Measurements from ENCODE around the gene PLCZ1. TPM values are rescaled to one million over a fixed set of nuclear protein-coding genes. Genes with fewer than 3 reads are reported as not detected.

The PLCZ1 gene
- total and polyA plus RNA-seq, 2 donors (not counting 1 experiment from before 2014, with no cell fraction given) = not detected

DNA sequence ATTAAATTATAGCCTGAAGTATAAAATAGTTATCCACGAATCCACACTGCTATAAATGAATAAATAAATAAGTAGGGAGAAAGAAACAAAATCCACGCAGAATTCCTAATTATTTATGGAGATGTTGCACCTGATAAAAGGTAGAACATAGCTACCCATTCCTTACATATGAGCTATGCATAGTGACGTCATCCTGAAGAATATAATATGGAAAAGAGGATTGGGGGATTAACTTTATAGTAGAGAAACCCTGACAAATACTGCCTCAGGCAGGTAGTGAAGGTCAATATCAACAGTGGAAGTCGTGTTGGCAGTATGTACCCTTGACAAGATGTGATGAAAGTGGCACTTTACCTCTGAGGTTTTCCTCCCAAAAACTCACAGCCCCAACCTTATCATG is 82.5 kb downstream of the PLCZ1 start:
- Histone ChIP-seq H3K4me2 (ENCODE audit: extremely low read depth, insufficient read depth, low read length) (no peak overlapping the region), H3K9ac (ENCODE audit: insufficient read depth, low read length) (no peak overlapping the region), H3K27ac (ENCODE audit: insufficient read depth, low read length) (no peak overlapping the region), H4K20me1 (ENCODE audit: control insufficient read depth, extremely low read depth, insufficient read depth, low read length) (no peaks in the 10 kb centered on the region), H3K9me3 (ENCODE audit: control insufficient read depth, insufficient read depth, low read depth, low read length) (no peaks in the 10 kb centered on the region), H3K79me2 (ENCODE audit: control insufficient read depth, insufficient read depth, low read length) (no peaks in the 10 kb centered on the region), H3K4me3 (replicated peaks in 1 of 4; ENCODE audit: control extremely low read depth in 1 of 4, insufficient read depth in 1 of 4, low read depth in 3 of 4, low read length in 4 of 4) (no peak overlapping the region), H3K4me1 (ENCODE audit: control insufficient read depth, extremely low read depth, insufficient read depth, low read length) (no peaks in the 10 kb centered on the region), H2AFZ (ENCODE audit: low read length) (no peak overlapping the region), H3K27me3 (ENCODE audit: control insufficient read depth, insufficient read depth, low read length) (no peaks in the 10 kb centered on the region), H3K36me3 (ENCODE audit: control insufficient read depth, insufficient read depth, low read length) (no peaks in the 10 kb centered on the region)
- TF ChIP-seq, protein P1, sequence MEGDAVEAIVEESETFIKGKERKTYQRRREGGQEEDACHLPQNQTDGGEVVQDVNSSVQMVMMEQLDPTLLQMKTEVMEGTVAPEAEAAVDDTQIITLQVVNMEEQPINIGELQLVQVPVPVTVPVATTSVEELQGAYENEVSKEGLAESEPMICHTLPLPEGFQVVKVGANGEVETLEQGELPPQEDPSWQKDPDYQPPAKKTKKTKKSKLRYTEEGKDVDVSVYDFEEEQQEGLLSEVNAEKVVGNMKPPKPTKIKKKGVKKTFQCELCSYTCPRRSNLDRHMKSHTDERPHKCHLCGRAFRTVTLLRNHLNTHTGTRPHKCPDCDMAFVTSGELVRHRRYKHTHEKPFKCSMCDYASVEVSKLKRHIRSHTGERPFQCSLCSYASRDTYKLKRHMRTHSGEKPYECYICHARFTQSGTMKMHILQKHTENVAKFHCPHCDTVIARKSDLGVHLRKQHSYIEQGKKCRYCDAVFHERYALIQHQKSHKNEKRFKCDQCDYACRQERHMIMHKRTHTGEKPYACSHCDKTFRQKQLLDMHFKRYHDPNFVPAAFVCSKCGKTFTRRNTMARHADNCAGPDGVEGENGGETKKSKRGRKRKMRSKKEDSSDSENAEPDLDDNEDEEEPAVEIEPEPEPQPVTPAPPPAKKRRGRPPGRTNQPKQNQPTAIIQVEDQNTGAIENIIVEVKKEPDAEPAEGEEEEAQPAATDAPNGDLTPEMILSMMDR (conservative IDR thresholded peaks at IDR 0.05 in 1 of 2, IDR thresholded peaks at IDR 0.05 in 1 of 2; ENCODE audit: low read depth in 1 of 2, low read length in 2 of 2) = no peak
- no peak for TF ChIP-seq EZH2 (IDR thresholded peaks at IDR 0.05; ENCODE audit: low read length, missing control alignments)
- DNase-seq (ENCODE audit: low read depth in 2 of 2) = no peak

DNA sequence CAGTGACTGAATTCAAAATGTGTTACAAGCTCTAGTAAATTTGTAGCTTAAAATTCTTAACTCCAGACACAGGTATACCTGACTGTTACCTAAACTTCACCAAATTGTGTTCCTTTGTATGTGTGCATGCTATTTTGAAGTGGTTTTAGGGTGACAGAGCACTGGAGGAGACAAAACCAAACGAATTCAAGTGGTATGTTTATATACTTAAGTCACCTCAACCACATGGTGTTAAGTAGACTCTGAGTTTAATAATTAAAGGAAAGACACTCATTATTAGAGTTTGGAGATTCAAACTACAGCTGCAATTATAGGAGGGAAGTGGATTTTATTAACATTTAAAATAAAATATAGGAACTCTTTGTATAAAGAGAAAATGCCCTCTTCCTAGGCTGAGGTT is 84.3 kb downstream of the PLCZ1 start:
- TF ChIP-seq EZH2 (IDR thresholded peaks at IDR 0.05; ENCODE audit: low read length, missing control alignments) = no peak
- TF ChIP-seq, protein P1 (conservative IDR thresholded peaks at IDR 0.05 in 1 of 2, IDR thresholded peaks at IDR 0.05 in 1 of 2; ENCODE audit: low read depth in 1 of 2, low read length in 2 of 2) = no peak
- no peaks in the 10 kb centered on the region for H3K79me2 ChIP-seq (ENCODE audit: control insufficient read depth, insufficient read depth, low read length)
- H3K27me3 ChIP-seq (ENCODE audit: control insufficient read depth, insufficient read depth, low read length) = no peaks in the 10 kb centered on the region

DNA sequence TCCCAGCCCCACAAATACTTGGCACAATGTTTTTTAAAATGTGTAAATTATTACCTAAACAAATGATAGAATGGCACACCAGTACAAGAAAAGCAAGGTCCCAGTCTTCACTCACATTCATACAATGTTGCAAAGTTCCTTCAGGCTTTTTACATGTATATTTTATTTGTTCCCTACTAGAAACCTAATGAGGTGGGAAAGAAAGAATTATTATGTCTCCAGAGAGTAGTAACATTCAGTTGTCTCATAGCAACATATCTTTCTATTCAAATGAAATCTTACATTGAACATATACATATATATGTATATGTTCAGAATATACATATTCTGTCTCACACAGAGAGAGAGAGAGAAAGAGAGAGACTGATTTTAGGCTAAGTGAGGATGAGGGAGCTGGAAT is 85.2 kb downstream of the PLCZ1 start:
- Histone ChIP-seq H4K20me1 (ENCODE audit: control insufficient read depth, extremely low read depth, insufficient read depth, low read length) (no peaks in the 10 kb centered on the region), H3K4me1 (ENCODE audit: control insufficient read depth, extremely low read depth, insufficient read depth, low read length) (no peaks in the 10 kb centered on the region), H3K9ac (ENCODE audit: insufficient read depth, low read length) (no peak overlapping the region), H3K9me3 (ENCODE audit: control insufficient read depth, insufficient read depth, low read depth, low read length) (no peaks in the 10 kb centered on the region), H3K4me2 (ENCODE audit: extremely low read depth, insufficient read depth, low read length) (no peak overlapping the region), H3K79me2 (ENCODE audit: control insufficient read depth, insufficient read depth, low read length) (no peaks in the 10 kb centered on the region), H3K27ac (ENCODE audit: insufficient read depth, low read length) (no peak overlapping the region), H2AFZ (ENCODE audit: low read length) (no peak overlapping the region), H3K36me3 (ENCODE audit: control insufficient read depth, insufficient read depth, low read length) (no peaks in the 10 kb centered on the region), H3K4me3 (replicated peaks in 1 of 4; ENCODE audit: control extremely low read depth in 1 of 4, insufficient read depth in 1 of 4, low read depth in 3 of 4, low read length in 4 of 4) (no peak overlapping the region), H3K27me3 (ENCODE audit: control insufficient read depth, insufficient read depth, low read length) (no peaks in the 10 kb centered on the region)
- DNase-seq (ENCODE audit: low read depth in 2 of 2) = no peak
- TF ChIP-seq EZH2 (IDR thresholded peaks at IDR 0.05; ENCODE audit: low read length, missing control alignments) = no peak
- TF ChIP-seq, protein P1 (conservative IDR thresholded peaks at IDR 0.05 in 1 of 2, IDR thresholded peaks at IDR 0.05 in 1 of 2; ENCODE audit: low read depth in 1 of 2, low read length in 2 of 2) = no peak

More for the DNA sequence above, 84.3 kb downstream of the PLCZ1 start:
- no peaks in the 10 kb centered on the region for H3K9me3 ChIP-seq (ENCODE audit: control insufficient read depth, insufficient read depth, low read depth, low read length)
- H3K4me1 ChIP-seq (ENCODE audit: control insufficient read depth, extremely low read depth, insufficient read depth, low read length) = no peaks in the 10 kb centered on the region
- H2AFZ ChIP-seq (ENCODE audit: low read length) = no peak overlapping the region
- H3K9ac ChIP-seq (ENCODE audit: insufficient read depth, low read length) = no peak overlapping the region
- no peaks in the 10 kb centered on the region for H4K20me1 ChIP-seq (ENCODE audit: control insufficient read depth, extremely low read depth, insufficient read depth, low read length)
- H3K36me3 ChIP-seq (ENCODE audit: control insufficient read depth, insufficient read depth, low read length) = no peaks in the 10 kb centered on the region
- H3K4me2 ChIP-seq (ENCODE audit: extremely low read depth, insufficient read depth, low read length) = no peak overlapping the region
- no peak for DNase-seq (ENCODE audit: low read depth in 2 of 2)
- no peak overlapping the region for H3K4me3 ChIP-seq (replicated peaks in 1 of 4; ENCODE audit: control extremely low read depth in 1 of 4, insufficient read depth in 1 of 4, low read depth in 3 of 4, low read length in 4 of 4)
- no peak overlapping the region for H3K27ac ChIP-seq (ENCODE audit: insufficient read depth, low read length)

All from fibroblast of lung (primary cell).